NCI-H82 (cell line): ENCODE measurements around the gene ZDHHC17.
"Not testable (repeated sequence)": the region's sequence is repeated elsewhere in the genome, so short reads cannot be mapped to it uniquely, and the experiment has no call there.

Source experiments
- DNase-seq: peaks from one replicate; lab custom pipeline; 2025; lab: John Stamatoyannopoulos, UW

Gene ZDHHC17

DNA sequence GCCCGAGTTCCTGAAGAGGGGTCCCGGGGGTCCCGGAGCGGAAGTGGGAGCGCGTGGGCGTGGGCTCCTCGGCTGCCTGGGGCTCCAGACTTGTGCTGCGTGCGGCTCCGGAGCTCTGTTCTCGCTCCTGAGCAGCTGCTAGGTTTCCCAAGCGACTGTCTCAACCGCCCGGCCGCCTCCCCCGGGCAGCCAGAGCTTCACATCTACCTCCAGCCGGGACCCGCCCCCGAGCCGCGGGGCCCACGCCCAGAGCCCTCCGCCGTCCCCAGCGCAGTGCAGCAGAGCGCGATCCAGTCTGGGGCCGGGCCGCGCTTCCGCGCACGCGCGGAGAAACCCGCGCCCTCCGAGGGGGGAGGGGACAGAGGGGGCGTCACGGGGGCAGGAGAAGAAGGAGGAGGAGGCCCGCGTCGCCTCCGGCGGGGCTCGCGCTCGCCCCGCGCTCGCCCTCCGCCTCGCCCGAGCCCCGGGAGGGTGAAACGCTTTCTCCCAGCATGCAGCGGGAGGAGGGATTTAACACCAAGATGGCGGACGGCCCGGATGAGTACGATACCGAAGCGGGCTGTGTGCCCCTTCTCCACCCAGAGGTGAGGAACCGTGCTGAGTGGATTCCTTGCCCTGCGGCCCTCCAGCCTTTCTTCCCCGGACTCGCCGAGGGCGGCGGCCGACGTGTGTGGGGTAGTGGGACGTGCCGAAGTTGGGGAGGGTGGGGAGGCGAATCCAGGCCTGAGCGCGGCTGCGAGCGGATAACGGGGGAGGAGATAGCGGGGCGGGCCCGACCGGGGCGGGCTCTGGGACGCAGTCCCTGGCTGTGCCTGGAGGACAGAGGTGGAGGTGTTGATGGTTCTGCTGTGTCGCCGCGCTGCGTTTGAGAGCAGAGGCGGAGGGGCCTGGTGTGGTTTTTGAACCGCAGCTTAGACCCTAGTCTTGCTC lies at the start of gene ZDHHC17:
TSS of gene ZDHHC17 (plus strand) at position 370 of the 930 bp plus-strand sequence. CDS start at position 492, 122 bp downstream.
- DNase-seq: peak; percentile 95

DNA sequence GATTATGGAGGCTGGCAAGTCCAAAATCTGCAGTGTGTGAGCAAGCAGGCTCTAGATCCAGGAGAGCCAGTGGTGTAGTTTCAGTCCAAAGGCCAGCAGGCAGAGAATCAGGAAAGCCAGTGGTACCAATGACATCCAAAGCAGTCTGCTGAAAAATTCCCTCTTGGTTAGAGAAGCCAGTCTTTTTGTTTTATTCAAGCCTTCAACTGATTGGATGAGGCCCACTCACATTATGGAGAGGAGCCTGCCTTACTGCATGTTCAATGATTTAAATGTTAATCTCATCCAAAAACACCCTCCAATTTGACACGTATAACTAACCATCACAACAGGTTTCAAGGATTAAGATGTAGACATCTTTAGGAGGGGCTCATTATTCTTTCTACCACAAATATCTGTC lies 49.5 kb upstream of the ZDHHC17 start:
- no peak for DNase-seq

- DNase-seq: no peak
These were observed 49.1 kb upstream of the ZDHHC17 start for GRCh38 chr12:76714861-76715260.

DNA sequence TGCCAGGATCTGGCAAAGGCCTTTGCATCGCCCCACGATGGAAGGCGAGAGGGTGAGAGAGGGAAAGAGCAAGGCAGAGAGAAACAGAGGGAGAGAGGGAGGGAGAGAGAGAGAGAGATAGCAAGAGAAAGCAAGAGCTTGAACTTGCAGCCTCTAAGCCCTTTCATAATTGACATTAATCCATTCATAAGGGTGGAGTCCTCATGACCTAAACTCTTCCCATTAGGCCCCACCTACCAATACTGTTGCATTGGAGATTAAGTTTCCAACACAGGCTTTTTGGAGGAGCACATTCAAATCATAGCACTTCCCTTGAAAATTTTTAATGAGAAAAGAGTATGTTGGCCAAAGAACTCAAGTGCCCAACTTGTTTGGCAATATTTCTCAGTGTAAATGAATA lies 48.6 kb upstream of the ZDHHC17 start:
- DNase-seq: peak; percentile 63

DNA sequence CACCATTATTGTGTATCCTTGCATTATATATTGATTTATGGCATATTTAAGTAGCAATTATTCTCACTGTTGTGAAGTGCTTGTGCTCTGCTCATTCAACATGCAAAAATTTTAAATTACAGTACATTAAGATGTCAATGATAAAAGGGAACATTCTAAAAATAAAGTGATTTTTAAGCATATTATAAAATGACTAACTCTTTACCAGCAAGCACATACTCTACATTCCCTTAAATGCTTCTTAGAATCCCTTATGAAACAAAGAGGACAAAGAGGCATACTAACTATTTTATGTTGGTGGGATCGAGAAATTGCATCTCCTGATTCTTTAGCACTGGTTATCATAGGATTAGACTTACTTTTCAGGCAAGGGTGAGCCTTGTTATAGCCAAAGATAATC lies 46.6 kb upstream of the ZDHHC17 start:
- no peak for DNase-seq

- no peak for DNase-seq
These were observed 44.5 kb upstream of the ZDHHC17 start for GRCh38 chr12:76719171-76720041.

GRCh38 chr12:76720068-76720467 lies 43.8 kb upstream of the ZDHHC17 start:
- DNase-seq: no peak

DNA sequence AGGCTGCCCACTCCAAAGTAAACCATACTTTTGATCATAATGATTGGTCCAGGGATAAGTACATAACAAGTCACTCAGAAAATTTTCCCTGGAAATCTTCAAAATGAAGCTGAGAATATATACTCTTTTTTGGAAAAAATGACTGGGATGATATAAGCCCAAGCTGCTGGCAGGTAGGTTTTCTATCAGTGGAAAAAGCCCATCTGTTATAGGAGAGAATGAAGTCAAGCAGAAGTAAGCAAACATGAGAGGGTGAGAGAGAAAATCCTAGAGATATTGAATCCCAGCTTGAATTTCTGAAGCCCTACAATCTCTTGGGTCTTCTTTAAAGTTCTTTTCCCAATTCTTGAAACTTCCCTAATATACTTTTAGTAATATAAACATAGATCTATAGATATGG lies 37.3 kb upstream of the ZDHHC17 start:
- DNase-seq: no peak

DNA sequence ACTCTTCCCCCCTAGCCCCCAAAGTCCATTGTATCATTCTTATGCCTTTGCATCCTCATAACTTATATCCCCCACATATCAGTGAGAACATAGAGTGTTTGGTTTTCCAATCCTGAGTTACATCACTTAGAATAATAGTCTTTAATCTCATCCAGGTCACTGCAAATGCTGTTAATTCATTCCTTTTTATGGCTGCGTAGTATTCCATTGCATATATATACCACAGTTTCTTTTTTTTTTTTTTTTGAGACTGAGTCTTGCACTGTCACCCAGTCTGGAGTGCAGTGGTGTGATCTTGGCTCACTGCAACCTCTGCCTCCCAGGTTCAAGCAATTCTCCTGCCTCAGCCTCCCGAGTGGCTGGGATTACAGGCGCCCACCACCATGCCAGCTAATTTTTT lies 31.7 kb upstream of the ZDHHC17 start:
- DNase-seq: not testable (repeated sequence)

DNA sequence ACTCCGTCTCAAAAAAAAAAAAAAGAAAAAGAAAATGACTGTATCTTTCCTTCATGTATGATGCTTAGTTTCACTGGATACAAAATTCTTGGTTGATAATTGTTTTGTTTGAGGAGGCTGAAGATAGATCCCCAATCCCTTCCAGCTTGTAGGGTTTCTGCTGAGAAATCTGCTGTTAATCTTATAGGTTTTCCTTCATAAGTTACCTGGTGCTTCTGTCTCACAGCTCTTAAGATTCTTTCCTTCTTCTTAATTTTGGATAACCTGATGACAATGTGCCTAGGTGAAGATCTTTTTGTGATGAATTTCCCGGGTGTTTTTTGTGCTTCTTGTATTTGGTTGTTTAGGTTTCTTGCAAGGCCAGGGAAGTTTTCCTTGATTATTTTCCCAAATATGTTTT lies 26.2 kb upstream of the ZDHHC17 start:
- DNase-seq: not testable (repeated sequence)

GRCh38 chr12:76738824-76739579 lies 24.9 kb upstream of the ZDHHC17 start:
- DNase-seq: no peak

- no peak for DNase-seq
These were observed 24.0 kb upstream of the ZDHHC17 start for GRCh38 chr12:76739896-76740295.

DNA sequence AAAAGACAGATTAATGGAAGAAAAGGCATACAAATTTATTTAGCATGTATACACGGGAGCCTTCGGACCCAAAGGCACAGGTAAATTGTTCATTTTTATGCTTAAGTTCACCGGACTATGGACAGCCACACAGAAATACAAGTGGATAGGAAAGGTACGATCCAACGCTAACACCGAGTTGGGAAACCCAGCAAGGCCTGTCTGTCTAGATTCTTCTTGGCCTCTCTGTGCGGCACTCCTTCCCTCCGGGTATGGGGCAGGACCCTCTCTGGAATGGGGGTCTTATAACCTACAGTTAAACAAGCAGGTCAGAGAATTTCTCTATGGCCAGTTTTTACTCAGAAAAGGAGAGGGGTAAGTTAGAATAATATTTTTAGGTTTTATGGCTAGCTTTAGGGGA lies 23.4 kb upstream of the ZDHHC17 start:
- no peak for DNase-seq

- no peak for DNase-seq
These were observed 18.6 kb upstream of the ZDHHC17 start for GRCh38 chr12:76745343-76745742.

GRCh38 chr12:76746516-76746915 lies 17.4 kb upstream of the ZDHHC17 start:
- DNase-seq: no peak

DNA sequence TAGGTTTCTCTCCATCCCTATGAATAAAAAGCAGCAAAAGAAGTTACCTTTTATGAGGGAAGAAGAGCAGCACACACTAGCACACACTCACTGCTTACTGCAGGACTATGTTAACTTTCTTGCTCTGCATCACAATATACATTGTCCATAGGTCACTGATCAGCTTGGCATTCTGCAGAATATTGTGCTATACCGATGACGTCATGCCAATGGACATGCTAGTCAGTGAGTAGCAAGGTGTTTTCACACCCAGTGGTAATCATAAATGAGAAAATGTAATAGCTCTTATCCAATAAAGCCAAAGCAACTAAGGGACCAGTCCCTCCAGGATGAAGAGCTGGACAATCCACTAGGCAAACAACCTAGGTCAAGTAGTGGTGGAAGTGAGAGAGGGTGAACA lies 16.7 kb upstream of the ZDHHC17 start:
- no peak for DNase-seq

- DNase-seq: no peak
These were observed 8.0 kb upstream of the ZDHHC17 start for GRCh38 chr12:76755829-76756379.

DNA sequence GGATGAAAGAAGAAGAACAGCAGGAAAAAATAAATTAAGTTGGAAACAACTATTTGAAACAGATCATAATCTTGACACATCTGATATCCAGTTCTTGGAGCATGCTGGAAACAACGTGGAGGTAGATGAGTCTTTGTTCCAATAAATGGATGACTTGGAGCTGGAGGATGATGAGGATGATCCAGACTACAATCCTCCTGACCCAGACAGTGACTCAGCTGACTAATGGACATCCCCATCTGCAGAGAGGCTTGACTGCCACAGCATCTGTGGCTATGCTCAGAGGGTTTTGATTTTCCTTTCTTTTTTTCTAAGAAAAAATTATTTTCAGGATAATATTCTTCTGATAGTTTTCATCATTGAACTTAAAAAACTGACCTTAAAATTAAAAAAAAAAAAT lies 6.2 kb upstream of the ZDHHC17 start:
- no peak for DNase-seq

- DNase-seq: peak; percentile 59
These were observed 1.3 kb upstream of the ZDHHC17 start for GRCh38 chr12:76762601-76762980.

DNA sequence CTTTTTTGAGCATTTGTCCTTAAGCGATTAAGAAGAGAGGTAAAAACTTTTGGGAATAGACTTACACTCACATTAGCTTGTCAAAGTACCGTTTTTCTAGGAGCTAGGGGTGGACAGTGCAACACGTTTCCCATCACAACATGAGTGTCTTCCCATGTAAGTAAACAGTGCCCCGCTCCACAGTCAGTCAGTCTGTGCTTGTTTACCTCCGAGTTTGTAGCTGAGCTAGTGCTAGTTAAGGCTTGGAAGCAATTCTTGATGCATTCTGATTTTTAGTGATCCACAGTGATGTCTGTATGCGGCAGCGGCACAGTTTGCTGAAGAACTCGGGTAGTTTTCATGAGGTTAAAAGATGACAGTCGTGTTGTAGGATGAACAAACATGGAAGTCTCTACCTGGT lies 941 bp downstream of the ZDHHC17 start:
- peak; percentile 41 for DNase-seq

- no peak for DNase-seq
These were observed 1.7 kb downstream of the ZDHHC17 start for GRCh38 chr12:76765598-76765997.

GRCh38 chr12:76766161-76766560 lies 2.2 kb downstream of the ZDHHC17 start:
- no peak for DNase-seq
